NCI-H510A (cell line): Measurements from ENCODE around the gene GSTM2.

Experiments
- DNase-seq: peaks from one replicate; lab custom pipeline; 2025; lab: John Stamatoyannopoulos, UW

The GSTM2 gene

GRCh38 chr1:109667452-109668122 is at the start of gene GSTM2:
TSS of gene GSTM2 (plus strand) at chr1:109668057. CDS start at chr1:109668116, 59 bp downstream.
- peak; percentile 82 for DNase-seq

- no peak for DNase-seq
Observed at GRCh38 chr1:109618661-109619575, 48.9 kb upstream of the GSTM2 start.

- no peak for DNase-seq
Observed at GRCh38 chr1:109619576-109620400, 48.1 kb upstream of the GSTM2 start, which contains the start of the genes AMPD2 and GNAT2. TSS of gene AMPD2 (plus strand) at chr1:109619837. CDS start at chr1:109621176, 1,339 bp downstream. TSS of gene GNAT2 (minus strand) at chr1:109619616. CDS start at chr1:109612870, 6,746 bp downstream.

- DNase-seq = no peak
Observed at GRCh38 chr1:109620401-109620791, 47.5 kb upstream of the GSTM2 start.

- peak; percentile 88 for DNase-seq
Observed at GRCh38 chr1:109620841-109621286, 47.0 kb upstream of the GSTM2 start.

GRCh38 chr1:109621379-109622136 is 46.3 kb upstream of the GSTM2 start:
- no peak for DNase-seq

- no peak for DNase-seq
Observed at GRCh38 chr1:109622137-109622892, 45.5 kb upstream of the GSTM2 start.

GRCh38 chr1:109622895-109623294 is 45.0 kb upstream of the GSTM2 start:
- DNase-seq = no peak

- DNase-seq = no peak
Observed at GRCh38 chr1:109623601-109624161, 44.2 kb upstream of the GSTM2 start.

GRCh38 chr1:109624201-109625010 is 43.5 kb upstream of the GSTM2 start:
- peak; percentile 47 for DNase-seq

GRCh38 chr1:109625176-109625575 is 42.7 kb upstream of the GSTM2 start:
- DNase-seq = no peak

GRCh38 chr1:109625601-109626560 is 42.0 kb upstream of the GSTM2 start:
- DNase-seq = no peak

GRCh38 chr1:109626682-109627408 is 41.0 kb upstream of the GSTM2 start:
- no peak for DNase-seq

- no peak for DNase-seq
Observed at GRCh38 chr1:109627692-109628399, 40.0 kb upstream of the GSTM2 start.

- DNase-seq = no peak
Observed at GRCh38 chr1:109628540-109629321, 39.1 kb upstream of the GSTM2 start.
